K562 (cell line): ENCODE data around the gene NALCN. TPM values are rescaled to one million over a fixed set of nuclear protein-coding genes. Genes with fewer than 3 reads are reported as not detected.

Experiments used
- ATAC-seq: fragments of 200-7000 bp; cut with Tn5 transposase; 3 replicates; pipeline ENCODE4 v1.9.1; 2020; ENCODE audit warnings: moderate library complexity
- BruUV-seq: library from RNA; stranded (reverse); fragments of 400-500 nt; replicated peaks from 2 replicates; lab custom pipeline; 2021; lab: Mats Ljungman, UMichigan
- CTCF ChIA-PET: fragments of 300-600 bp; formaldehyde crosslinking; extraction: SDS; loops from one replicate; lab custom pipeline; 2021; ENCODE audit warnings: low intra/inter-chr PET ratio; lab: Yijun Ruan, JAX
- POLR2A ChIA-PET: fragments of 300-600, 350-650 bp; sonication (Branson Sonifier 250); formaldehyde crosslinking; extraction: SDS; loops from one replicate; lab custom pipeline; 2021; ENCODE audit warnings: antibody characterized with exemption, inconsistent platforms; lab: Yijun Ruan, JAX
- DNase-seq, 4 experiments: peaks; one replicate each; pipeline versions ENCODE4 v3.0.0 to v3.0.0-alpha.2; 2011 to 2018; ENCODE audit warnings: low spot score in 3 of 4, mixed read lengths in 3 of 4; ENCODE audit errors: extremely low read depth in 1 of 4
- FAIRE-seq: peaks from 2 replicates; lab custom pipeline; 2011; peaks lifted over from hg19 to GRCh38; lab: Jason Lieb, UNC
- H2AFZ ChIP-seq: 2 replicates; pipeline ENCODE4 v1.6.0; 2011; ENCODE audit warnings: low read depth, low read length, control low read depth, inconsistent platforms
- H3K27ac ChIP-seq: fragments of 200-600 bp; 3 replicates; pipeline ENCODE4 v1.8.0; 2011; ENCODE audit warnings: low read depth, mild to moderate bottlenecking, control low read depth, inconsistent platforms, low read length, moderate library complexity, mixed read lengths; ENCODE audit errors: extremely low read depth
- H3K27me3 ChIP-seq, 2 experiments: fragments of 300-600 bp in 1 of 2; 2 replicates in 1 of 2; 3 replicates in 1 of 2; pipeline versions ENCODE4 v1.6.0 to v1.8.0; 2011; ENCODE audit warnings: inconsistent platforms in 2 of 2, low read length in 2 of 2, mild to moderate bottlenecking in 1 of 2, mixed read lengths in 1 of 2, moderate library complexity in 1 of 2; ENCODE audit not compliant: control insufficient read depth in 2 of 2, insufficient read depth in 2 of 2
- H3K36me3 ChIP-seq: fragments of 300-600 bp; 3 replicates; pipeline ENCODE4 v1.8.0; 2011; ENCODE audit warnings: mild to moderate bottlenecking, low read length, inconsistent platforms; ENCODE audit not compliant: control insufficient read depth, insufficient read depth
- H3K4me1 ChIP-seq, 2 experiments: fragments of 200-600 bp in 1 of 2; replicated peaks in 1 of 2; 2 replicates in 1 of 2; 3 replicates in 1 of 2; pipeline versions ENCODE4 v1.5.1 to v1.8.0; 2011; ENCODE audit warnings: inconsistent platforms in 2 of 2, low read length in 2 of 2, mild to moderate bottlenecking in 1 of 2, mixed read lengths in 1 of 2, moderate library complexity in 1 of 2; ENCODE audit not compliant: control insufficient read depth in 2 of 2, insufficient read depth in 2 of 2
- H3K4me2 ChIP-seq: 2 replicates; pipeline ENCODE4 v1.6.1; 2011; ENCODE audit warnings: low read length, control low read depth, inconsistent platforms, mixed read lengths; ENCODE audit not compliant: insufficient read depth
- H3K4me3 ChIP-seq: fragments of 200-600 bp; sonication (generic), shearing (Covaris generic); 2 replicates; pipeline ENCODE4 v1.5.1; 2016; ENCODE audit warnings: control low read depth, inconsistent platforms
- H3K79me2 ChIP-seq: fragments of 200-600 bp; 3 replicates; pipeline ENCODE4 v1.8.0; 2011; ENCODE audit warnings: low read length, inconsistent platforms; ENCODE audit not compliant: control insufficient read depth, insufficient read depth
- H3K9ac ChIP-seq, 2 experiments: 2 replicates each; pipeline versions ENCODE4 v1.6.0 to v1.6.1; 2011; ENCODE audit warnings: low read depth in 2 of 2, low read length in 2 of 2, control low read depth in 1 of 2, inconsistent platforms in 1 of 2, mild to moderate bottlenecking in 1 of 2, mixed read lengths in 1 of 2; ENCODE audit not compliant: insufficient read depth in 1 of 2
- H3K9me1 ChIP-seq: one replicate; pipeline ENCODE4 v1.6.0; 2011; ENCODE audit warnings: inconsistent platforms, mild to moderate bottlenecking, low read length, moderate library complexity; ENCODE audit not compliant: control insufficient read depth, insufficient read depth
- H3K9me3 ChIP-seq: replicated peaks from 2 replicates; pipeline ENCODE4 v1.5.1; 2011; ENCODE audit warnings: low read depth, low read length, inconsistent platforms; ENCODE audit not compliant: control insufficient read depth, insufficient read depth
- H4K20me1 ChIP-seq: replicated peaks from 2 replicates; pipeline ENCODE4 v1.6.1; 2011; ENCODE audit warnings: low read length, inconsistent platforms, mixed read lengths; ENCODE audit not compliant: control insufficient read depth, insufficient read depth
- BRCA1 ChIP-seq, 2 experiments: fragments of 450-650 bp in 1 of 2; sonication (generic) in 1 of 2; formaldehyde crosslinking in 1 of 2; IDR thresholded peaks; 2 replicates each; pipeline versions ENCODE4 v1.5.0 to v1.6.1; 2017 to 2020; ENCODE audit warnings: mild to moderate bottlenecking in 1 of 2, missing genetic modification reagents in 1 of 2
- BRD9 ChIP-seq: fragments of 450-650 bp; IDR thresholded peaks from 2 replicates; pipeline ENCODE4 v1.6.1; 2018; ENCODE audit warnings: low read depth; ENCODE audit not compliant: partially characterized antibody
- CEBPB ChIP-seq: fragments of 450-650 bp; IDR thresholded peaks from 2 replicates; pipeline ENCODE4 v1.6.1; 2016; ENCODE audit warnings: missing genetic modification characterization, missing compliant biosample characterization
- CREB3L1 ChIP-seq: fragments of 450-650 bp; IDR thresholded peaks from 2 replicates; pipeline ENCODE4 v1.6.1; 2014; ENCODE audit warnings: low read depth, mild to moderate bottlenecking, moderate library complexity, borderline replicate concordance
- FOS ChIP-seq: IDR thresholded peaks from 3 replicates; pipeline ENCODE4 v1.6.1; 2011; ENCODE audit not compliant: insufficient read length; ENCODE audit errors: extremely low read depth
- MBD1 ChIP-seq: fragments of 250-450 bp; sonication (Bioruptor Pico); IDR thresholded peaks from 2 replicates; pipeline ENCODE4 v1.8.0; 2022; ENCODE audit warnings: inconsistent platforms
- POLR2A ChIP-seq: fragments of 450-650 bp; conservative IDR thresholded peaks from 2 replicates; pipeline ENCODE4 v1.6.1; 2016
- POLR2AphosphoS5 ChIP-seq: IDR thresholded peaks from 2 replicates; pipeline ENCODE4 v1.6.1; 2011; ENCODE audit warnings: mild to moderate bottlenecking, low read depth, low read length, moderate library complexity; ENCODE audit not compliant: control insufficient read depth, insufficient read depth
- SRSF7 ChIP-seq: fragments of 200-400 bp; formaldehyde crosslinking; optimal IDR thresholded peaks from 2 replicates; pipeline ENCODE3; 2017; ENCODE audit warnings: mild to moderate bottlenecking, low read depth, low read length
- ZNF717 ChIP-seq: fragments of 250-450 bp; sonication (Bioruptor Pico); IDR thresholded peaks from 2 replicates; pipeline ENCODE4 v1.5.0; 2021
- in situ Hi-C: fragments of 300-500 bp; cut with MboI; formaldehyde crosslinking; loops from 4 replicates; pipeline ENCODE4 v1.15.0; 2018; ENCODE audit warnings: inconsistent platforms, mixed read lengths
- intact Hi-C: fragments of 100-400 bp; cut with micrococcal nuclease; formaldehyde crosslinking; loops from 2 replicates; pipeline ENCODE4 v1.14.2; 2022
- polyA plus RNA-seq, 8 experiments: library from polyadenylated mRNA; depleted of rRNA in 4 of 8; stranded (reverse) in 5 of 8; unstranded in 3 of 8; fragments of >200 nt; fragmentation: Nextera tagmentation in 2 of 8; fragmentation: Illumina TruSeq in 1 of 8; extraction: Ambion mirVana in 2 of 8; extraction: Trizol in 1 of 8; gene quantifications; 2 replicates each; pipeline versions ENCODE4 v1.2.1 to v1.2.3, GENCODE V29; 2011 to 2014; ENCODE audit warnings: inconsistent platforms in 1 of 8, missing spikeins in 1 of 8
- total RNA-seq, 7 experiments: library from RNA; depleted of rRNA in 6 of 7; stranded (reverse); fragments of >200 nt in 6 of 7; fragmentation: Illumina TruSeq in 2 of 7; extraction: Trizol in 2 of 7; gene quantifications; 2 replicates each; pipeline versions ENCODE4 v1.2.1 to v1.2.3, GENCODE V29; 2011 to 2021; ENCODE audit warnings: low replicate concordance in 1 of 7

Gene NALCN
- total and polyA plus RNA-seq, 9 of the 15 experiments (the other 6 are each of a cell fraction or from before 2014, with no cell fraction given): not detected

- H3K4me1 ChIP-seq: no peaks in the 10 kb centered on the region
- no TSS peak for BruUV-seq
- H3K79me2 ChIP-seq: no peaks in the 10 kb centered on the region
- ChIA-PET POLR2A (interaction anchor here (0.7 kb wide), 1 partner anchor 281 kb away, joined by 3 read pairs; no protein-coding TSS in a partner anchor), CTCF (no interaction called here)
- no peaks in the 10 kb centered on the region for H3K9me1 ChIP-seq
- no peak overlapping the region for H3K4me3 ChIP-seq
- TF ChIP-seq MBD1 (CRISPR knock-in tag) (no peak), CREB3L1 (no peak), BRCA1 (IDR thresholded peaks at IDR 0.05) (no peak), BRCA1 (CRISPR knock-in tag; IDR thresholded peaks at IDR 0.05) (no peak), FOS (no peak), CEBPB (tag) (no peak), BRD9 (no peak), POLR2AphosphoS5 (no peak), SRSF7 (no peak), POLR2A (no peak), ZNF717 (CRISPR knock-in tag) (no peak)
- in situ Hi-C loops: no loop called here
- H3K4me2 ChIP-seq: no peak overlapping the region
- no peaks in the 10 kb centered on the region for H3K36me3 ChIP-seq
- intact Hi-C loops: no loop called here
- H3K27me3 ChIP-seq: no peaks in the 10 kb centered on the region
- ATAC-seq (no peak), FAIRE-seq (no peak), DNase-seq (no peak)
- H4K20me1 ChIP-seq: no peaks in the 10 kb centered on the region
- H3K9me3 ChIP-seq: no peaks in the 10 kb centered on the region
- no peak overlapping the region for H3K27ac ChIP-seq
- H2AFZ ChIP-seq: no peak overlapping the region
- no peak overlapping the region for H3K9ac ChIP-seq
These were observed 173.6 kb downstream of the NALCN start for GRCh38 chr13:101242720-101243119.
